Glutamatergic neuron (in vitro differentiated cells): ENCODE data around the gene RAPGEF1. TPM values are rescaled to one million over a fixed set of nuclear protein-coding genes. Genes with fewer than 3 reads are reported as not detected.

Source experiments
- DNase-seq: peaks from one replicate; pipeline ENCODE4 v3.0.0; 2022
- H3K27ac Mint-ChIP-seq: one replicate; pipeline ENCODE4 v1.8.0; 2020; ENCODE audit warnings: mild to moderate bottlenecking, mixed read lengths, inconsistent platforms; ENCODE audit not compliant: unreplicated experiment
- H3K27me3 Mint-ChIP-seq: one replicate; pipeline ENCODE4 v1.8.0; 2020; ENCODE audit warnings: mild to moderate bottlenecking, moderate library complexity, mixed read lengths, inconsistent platforms; ENCODE audit not compliant: unreplicated experiment
- H3K36me3 Mint-ChIP-seq: one replicate; pipeline ENCODE4 v1.8.0; 2020; ENCODE audit warnings: mild to moderate bottlenecking, mixed read lengths, inconsistent platforms; ENCODE audit not compliant: unreplicated experiment
- H3K4me1 Mint-ChIP-seq: one replicate; pipeline ENCODE4 v1.8.0; 2020; ENCODE audit warnings: mild to moderate bottlenecking, low read depth, mixed read lengths, inconsistent platforms; ENCODE audit not compliant: unreplicated experiment
- H3K4me3 Mint-ChIP-seq: one replicate; pipeline ENCODE4 v1.8.0; 2020; ENCODE audit warnings: mild to moderate bottlenecking, mixed read lengths, inconsistent platforms; ENCODE audit not compliant: unreplicated experiment
- H3K9me3 Mint-ChIP-seq: one replicate; pipeline ENCODE4 v1.8.0; 2020; ENCODE audit warnings: mild to moderate bottlenecking, moderate library complexity, mixed read lengths, inconsistent platforms; ENCODE audit not compliant: unreplicated experiment
- total RNA-seq: library from RNA; stranded (reverse); fragmentation: NEBNext Ultra II Directional; extraction: Animal tissue kit (Norgen Biotek cat#: 25700); gene quantifications from one replicate; pipeline ENCODE4 v1.2.1, GENCODE V29; 2021; ENCODE audit not compliant: unreplicated experiment
- TF ChIP-seq, protein P1 (sequence below): fragments of 200-600 bp; sonication (generic); IDR thresholded peaks from one replicate; pipeline ENCODE4 v1.5.0; 2021; ENCODE audit not compliant: partially characterized antibody, unreplicated experiment

Gene RAPGEF1
- total RNA-seq, 1 donor from 2014 or later, result 319 TPM

GRCh38 chr9:131596430-131596743 lies 143.5 kb downstream of the RAPGEF1 start:
- peaks cover 11% of the 10 kb centered on the region for H3K36me3 Mint-ChIP-seq
- H3K4me3 Mint-ChIP-seq, result no peak overlapping the region
- H3K27ac Mint-ChIP-seq, result no peak overlapping the region

DNA sequence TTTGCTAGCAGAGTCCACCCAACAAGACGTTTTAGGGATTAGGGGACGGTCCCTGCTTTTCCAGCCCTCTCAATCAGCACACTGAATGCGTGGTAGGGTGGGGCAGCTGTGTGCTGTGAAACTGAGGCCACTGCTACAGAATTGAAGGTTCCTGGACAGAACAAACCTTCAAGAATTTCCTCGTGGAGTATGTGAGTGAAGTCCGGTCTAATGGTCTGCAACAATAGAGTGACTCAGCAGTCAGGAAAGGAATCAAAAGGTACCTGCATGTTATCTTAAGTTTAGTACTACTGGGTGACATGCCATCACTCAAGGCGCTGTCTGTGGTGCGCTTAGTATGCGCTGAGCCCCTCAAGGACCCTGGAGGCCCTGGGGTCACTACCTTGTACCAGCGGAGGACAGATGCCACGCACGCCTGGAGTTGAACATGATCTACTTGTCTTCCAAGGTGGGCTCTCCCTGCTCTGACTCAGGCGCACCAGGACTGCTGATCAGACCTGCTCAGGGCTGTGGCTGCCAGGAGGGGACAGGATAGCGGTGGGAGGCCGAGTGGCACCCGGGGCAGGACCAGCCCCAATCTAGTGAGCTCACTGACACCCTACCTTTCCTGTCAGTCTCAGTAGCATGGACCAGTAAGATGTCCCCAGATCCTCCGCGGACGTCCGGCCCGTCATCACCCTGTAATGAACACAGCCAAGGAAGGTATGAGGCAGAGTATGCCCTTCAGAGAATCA lies 144.0 kb downstream of the RAPGEF1 start:
- peaks cover 23% of the 10 kb centered on the region for H3K4me1 Mint-ChIP-seq
- H3K27ac Mint-ChIP-seq, result no peak overlapping the region
- DNase-seq, result no peak
- H3K4me3 Mint-ChIP-seq, result no peak overlapping the region
- H3K36me3 Mint-ChIP-seq, result peaks cover 7% of the 10 kb centered on the region
- H3K27me3 Mint-ChIP-seq, result peaks cover 4% of the 10 kb centered on the region
- peaks cover 17% of the 10 kb centered on the region for H3K9me3 Mint-ChIP-seq
- TF ChIP-seq, protein P1, sequence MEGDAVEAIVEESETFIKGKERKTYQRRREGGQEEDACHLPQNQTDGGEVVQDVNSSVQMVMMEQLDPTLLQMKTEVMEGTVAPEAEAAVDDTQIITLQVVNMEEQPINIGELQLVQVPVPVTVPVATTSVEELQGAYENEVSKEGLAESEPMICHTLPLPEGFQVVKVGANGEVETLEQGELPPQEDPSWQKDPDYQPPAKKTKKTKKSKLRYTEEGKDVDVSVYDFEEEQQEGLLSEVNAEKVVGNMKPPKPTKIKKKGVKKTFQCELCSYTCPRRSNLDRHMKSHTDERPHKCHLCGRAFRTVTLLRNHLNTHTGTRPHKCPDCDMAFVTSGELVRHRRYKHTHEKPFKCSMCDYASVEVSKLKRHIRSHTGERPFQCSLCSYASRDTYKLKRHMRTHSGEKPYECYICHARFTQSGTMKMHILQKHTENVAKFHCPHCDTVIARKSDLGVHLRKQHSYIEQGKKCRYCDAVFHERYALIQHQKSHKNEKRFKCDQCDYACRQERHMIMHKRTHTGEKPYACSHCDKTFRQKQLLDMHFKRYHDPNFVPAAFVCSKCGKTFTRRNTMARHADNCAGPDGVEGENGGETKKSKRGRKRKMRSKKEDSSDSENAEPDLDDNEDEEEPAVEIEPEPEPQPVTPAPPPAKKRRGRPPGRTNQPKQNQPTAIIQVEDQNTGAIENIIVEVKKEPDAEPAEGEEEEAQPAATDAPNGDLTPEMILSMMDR, result no peak

More at GRCh38 chr9:131596430-131596743, 143.5 kb downstream of the RAPGEF1 start:
- H3K4me1 Mint-ChIP-seq, result peaks cover 21% of the 10 kb centered on the region
- no peak for DNase-seq
- peaks cover 1% of the 10 kb centered on the region for H3K27me3 Mint-ChIP-seq
- peaks cover 13% of the 10 kb centered on the region for H3K9me3 Mint-ChIP-seq
- TF ChIP-seq, protein P1, result no peak

DNA sequence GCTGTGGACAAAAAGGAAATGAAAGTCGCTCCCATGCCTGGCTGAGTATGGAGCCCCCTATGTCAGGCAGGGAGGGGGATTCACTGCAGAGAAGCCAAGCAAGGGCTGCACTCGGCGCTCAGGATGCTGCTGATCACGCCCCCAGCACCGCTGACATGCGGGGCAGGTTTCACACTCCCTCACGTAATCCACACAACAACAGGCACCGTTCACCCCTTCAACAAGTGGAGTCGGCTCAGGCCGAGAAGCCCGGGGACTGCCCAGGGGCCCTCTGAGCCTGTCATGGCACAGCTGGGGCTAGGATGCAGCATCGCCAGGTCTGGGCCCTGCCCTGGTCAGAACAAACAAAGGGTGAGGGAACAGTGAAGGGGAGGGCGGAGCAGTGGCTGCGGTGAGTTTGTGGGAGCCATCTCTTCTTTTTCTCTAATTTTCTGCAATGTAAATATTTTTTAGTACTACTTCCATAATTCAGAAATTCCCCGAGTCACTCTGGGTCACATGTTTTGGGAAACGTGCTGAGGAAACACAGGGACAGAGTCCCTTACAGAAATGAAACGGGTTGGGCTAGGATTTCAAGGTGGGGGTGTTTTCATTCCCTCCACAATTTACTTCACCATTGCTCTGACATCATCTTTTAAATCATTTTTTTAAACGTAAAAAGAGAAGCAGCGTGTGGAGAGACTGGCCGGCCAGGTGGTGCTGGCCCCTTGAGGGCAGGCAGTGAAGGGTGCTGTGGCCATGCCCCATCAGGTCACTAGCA lies 144.8 kb downstream of the RAPGEF1 start:
- H3K27me3 Mint-ChIP-seq, result peaks cover 6% of the 10 kb centered on the region
- TF ChIP-seq, protein P1, result no peak
- H3K4me3 Mint-ChIP-seq, result no peak overlapping the region
- H3K36me3 Mint-ChIP-seq, result peaks cover under 1% of the 10 kb centered on the region
- H3K9me3 Mint-ChIP-seq, result peaks cover 15% of the 10 kb centered on the region
- peaks cover 25% of the 10 kb centered on the region for H3K4me1 Mint-ChIP-seq
- no peak overlapping the region for H3K27ac Mint-ChIP-seq
- no peak for DNase-seq

- no peak for DNase-seq
- H3K36me3 Mint-ChIP-seq, result no peaks in the 10 kb centered on the region
- H3K27ac Mint-ChIP-seq, result no peak overlapping the region
- peaks cover 9% of the 10 kb centered on the region for H3K27me3 Mint-ChIP-seq
- TF ChIP-seq, protein P1, result no peak
- peaks cover 16% of the 10 kb centered on the region for H3K9me3 Mint-ChIP-seq
- peaks cover 24% of the 10 kb centered on the region for H3K4me1 Mint-ChIP-seq
- no peak overlapping the region for H3K4me3 Mint-ChIP-seq
Observed at GRCh38 chr9:131593936-131594665, 145.8 kb downstream of the RAPGEF1 start.
